GM18498 (cell line): ENCODE results near the gene HMGCS2.
A peak's percentile ranks its signal among the peaks of the same experiment; 100 is the strongest.
"Not testable (repeated sequence)": the region's sequence is repeated elsewhere in the genome, so short reads cannot be mapped to it uniquely, and the experiment has no call there.

Experiments
- ATAC-seq: cut with Tn5 transposase; IDR thresholded peaks from one replicate; pipeline ENCODE4 v1.9.1; 2021; ENCODE audit warnings: mild to moderate bottlenecking, moderate library complexity; ENCODE audit not compliant: unreplicated experiment

The HMGCS2 gene

GRCh38 chr1:119731741-119732430 is 36.8 kb downstream of the HMGCS2 start:
- no peak for ATAC-seq

GRCh38 chr1:119731060-119731459 is 37.6 kb downstream of the HMGCS2 start:
- no peak for ATAC-seq

GRCh38 chr1:119729044-119729443 is 39.7 kb downstream of the HMGCS2 start:
- no peak for ATAC-seq

GRCh38 chr1:119727991-119728390 is 40.7 kb downstream of the HMGCS2 start:
- no peak for ATAC-seq

- ATAC-seq = no peak
These were observed 43.1 kb downstream of the HMGCS2 start for GRCh38 chr1:119725626-119726025.

- no peak for ATAC-seq
These were observed 44.0 kb downstream of the HMGCS2 start for GRCh38 chr1:119724611-119725218.

GRCh38 chr1:119721896-119722295 is 46.8 kb downstream of the HMGCS2 start:
- ATAC-seq = no peak

GRCh38 chr1:119720866-119721440 is 47.8 kb downstream of the HMGCS2 start:
- ATAC-seq = no peak

GRCh38 chr1:119718972-119719371 is 49.7 kb downstream of the HMGCS2 start:
- ATAC-seq = no peak

- ATAC-seq = no peak
These were observed 50.3 kb downstream of the HMGCS2 start for GRCh38 chr1:119718409-119718808.

GRCh38 chr1:119715542-119715941 is 53.2 kb downstream of the HMGCS2 start:
- no peak for ATAC-seq

GRCh38 chr1:119714583-119714982 is 54.1 kb downstream of the HMGCS2 start:
- ATAC-seq = no peak

- ATAC-seq = no peak
These were observed 54.8 kb downstream of the HMGCS2 start for GRCh38 chr1:119713749-119714456.

GRCh38 chr1:119713039-119713748 is 55.5 kb downstream of the HMGCS2 start:
- no peak for ATAC-seq

- peak; percentile 22 for ATAC-seq
These were observed 56.2 kb downstream of the HMGCS2 start for GRCh38 chr1:119712342-119713038.

- peak; percentile 62 for ATAC-seq
These were observed 56.8 kb downstream of the HMGCS2 start, which contains the start of gene PHGDH for GRCh38 chr1:119711804-119712341. TSS of gene PHGDH (plus strand) at chr1:119711934. CDS start at chr1:119712023, 89 bp downstream.

GRCh38 chr1:119711356-119711803 is 57.3 kb downstream of the HMGCS2 start:
- not testable (repeated sequence) for ATAC-seq

GRCh38 chr1:119706599-119706998 is 62.1 kb downstream of the HMGCS2 start:
- ATAC-seq = not testable (repeated sequence)

GRCh38 chr1:119703666-119704450 is 64.8 kb downstream of the HMGCS2 start:
- ATAC-seq = no peak
